ENCODE measurements around the gene LAPTM5.
A peak's percentile ranks its signal among the peaks of the same experiment; 100 is the strongest.

LAPTM5 gene

GRCh38 chr1:30787266-30787665 lies 29.7 kb upstream of the LAPTM5 start:
- no peak for DNase-seq (ENCODE audit: low read depth)

- no peak for DNase-seq (ENCODE audit: low read depth)
Observed at GRCh38 chr1:30786264-30786991, 28.9 kb upstream of the LAPTM5 start.

- DNase-seq (ENCODE audit: low read depth) = no peak
Observed at GRCh38 chr1:30785714-30786113, 28.1 kb upstream of the LAPTM5 start.

- DNase-seq (ENCODE audit: low read depth) = no peak
Observed at GRCh38 chr1:30785181-30785580, 27.6 kb upstream of the LAPTM5 start.

- DNase-seq (ENCODE audit: low read depth) = no peak
Observed at GRCh38 chr1:30783256-30783915, 25.8 kb upstream of the LAPTM5 start.

- peak; percentile 57 for DNase-seq (ENCODE audit: low read depth)
Observed at GRCh38 chr1:30782361-30783255, 25.0 kb upstream of the LAPTM5 start.

- DNase-seq (ENCODE audit: low read depth) = no peak
Observed at GRCh38 chr1:30781906-30782305, 24.3 kb upstream of the LAPTM5 start.

GRCh38 chr1:30780409-30780808 lies 22.8 kb upstream of the LAPTM5 start:
- DNase-seq (ENCODE audit: low read depth) = no peak

GRCh38 chr1:30779294-30780071 lies 21.9 kb upstream of the LAPTM5 start:
- peak; percentile 84 for DNase-seq (ENCODE audit: low read depth)

GRCh38 chr1:30778979-30779293 lies 21.4 kb upstream of the LAPTM5 start:
- no peak for DNase-seq (ENCODE audit: low read depth)

- DNase-seq (ENCODE audit: low read depth) = no peak
Observed at GRCh38 chr1:30778154-30778978, 20.8 kb upstream of the LAPTM5 start.

- DNase-seq (ENCODE audit: low read depth) = no peak
Observed at GRCh38 chr1:30777904-30778153, 20.3 kb upstream of the LAPTM5 start.

GRCh38 chr1:30777060-30777903 lies 19.7 kb upstream of the LAPTM5 start:
- no peak for DNase-seq (ENCODE audit: low read depth)

GRCh38 chr1:30776097-30777059 lies 18.8 kb upstream of the LAPTM5 start:
- no peak for DNase-seq (ENCODE audit: low read depth)

- no peak for DNase-seq (ENCODE audit: low read depth)
Observed at GRCh38 chr1:30775433-30775975, 17.9 kb upstream of the LAPTM5 start.

- no peak for DNase-seq (ENCODE audit: low read depth)
Observed at GRCh38 chr1:30774550-30775432, 17.2 kb upstream of the LAPTM5 start.

GRCh38 chr1:30773722-30774358 lies 16.3 kb upstream of the LAPTM5 start:
- DNase-seq (ENCODE audit: low read depth) = no peak

- no peak for DNase-seq (ENCODE audit: low read depth)
Observed at GRCh38 chr1:30771005-30771404, 13.4 kb upstream of the LAPTM5 start.

All from activated T-helper 1 cell treated with Interleukin-2 at 50 U/mL for 16 hours (primary cell).